A549 (cell line): Measurements from ENCODE around the gene ABHD17A. TPM values are rescaled to one million over a fixed set of nuclear protein-coding genes. Genes with fewer than 3 reads are reported as not detected.
"Not testable (repeated sequence)": the region's sequence is repeated elsewhere in the genome, so short reads cannot be mapped to it uniquely, and the experiment has no call there.

Source experiments
- ATAC-seq, 2 experiments: fragments of 200-7000 bp in 1 of 2; fragments of >200 bp in 1 of 2; cut with Nextera tagmentation in 1 of 2; cut with Tn5 transposase in 1 of 2; 3 replicates each; pipeline versions ENCODE4 v1.8.0 to v1.9.1; 2018 to 2020; ENCODE audit warnings: mild to moderate bottlenecking in 1 of 2, moderate library complexity in 1 of 2
- CTCF ChIA-PET: fragments of 300-600 bp; sonication (Branson Sonifier 250); formaldehyde crosslinking; extraction: SDS; loops from one replicate; lab custom pipeline; 2021; ENCODE audit warnings: antibody characterized with exemption, inconsistent platforms; lab: Yijun Ruan, JAX
- POLR2A ChIA-PET: fragments of 350-600 bp; formaldehyde crosslinking; extraction: SDS; loops from one replicate; lab custom pipeline; 2021; ENCODE audit warnings: antibody characterized with exemption, inconsistent platforms; lab: Yijun Ruan, JAX
- DNase-seq, 2 experiments: peaks; one replicate each; pipeline versions ENCODE4 v3.0.0 to v3.0.0-alpha.2; 2011 to 2016; ENCODE audit warnings: low read depth in 1 of 2, low spot score in 1 of 2
- FAIRE-seq: peaks from 2 replicates; lab custom pipeline; 2011; peaks lifted over from hg19 to GRCh38; lab: Jason Lieb, UNC
- H3K27ac ChIP-seq, 2 experiments: fragments of >200 bp; sonication (Bioruptor Twin); formaldehyde crosslinking; 3 replicates each; pipeline ENCODE4 v1.5.1; 2016 to 2017
- H3K4me1 ChIP-seq: fragments of >200 bp; sonication (Bioruptor Twin); formaldehyde crosslinking; 3 replicates; pipeline ENCODE4 v1.6.1; 2016
- H3K4me2 ChIP-seq: fragments of >200 bp; sonication (Bioruptor Twin); formaldehyde crosslinking; 3 replicates; pipeline ENCODE4 v1.6.1; 2016
- H3K4me3 ChIP-seq: fragments of >200 bp; sonication (Bioruptor Twin); formaldehyde crosslinking; 3 replicates; pipeline ENCODE4 v1.5.1; 2016
- H3K9me3 ChIP-seq: fragments of >200 bp; sonication (Bioruptor Twin); formaldehyde crosslinking; 3 replicates; pipeline ENCODE4 v1.6.1; 2016
- CBX8 ChIP-seq: fragments of 200-600 bp; sonication (generic); IDR thresholded peaks from 2 replicates; pipeline ENCODE4 v1.6.1; 2016
- CEBPB ChIP-seq, 2 experiments: fragments of >200 bp in 1 of 2; sonication (Bioruptor Twin) in 1 of 2; formaldehyde crosslinking in 1 of 2; IDR thresholded peaks; 2 replicates each; pipeline ENCODE4 v1.6.1; 2012 to 2016
- CTCF ChIP-seq: fragments of >200 bp; sonication (Bioruptor Twin); formaldehyde crosslinking; IDR thresholded peaks from 3 replicates; pipeline ENCODE4 v1.5.1; 2016
- EHF ChIP-seq: fragments of 250-450 bp; sonication (Bioruptor Pico); IDR thresholded peaks from 2 replicates; pipeline ENCODE4 v1.5.0; 2020; ENCODE audit warnings: mild to moderate bottlenecking
- ESRRA ChIP-seq: fragments of 150-350 bp; IDR thresholded peaks from 2 replicates; pipeline ENCODE4 v1.6.1; 2014; ENCODE audit warnings: mild to moderate bottlenecking, low read length, borderline replicate concordance
- FOSL2 ChIP-seq, 2 experiments: fragments of 450-650 bp in 1 of 2; fragments of >200 bp in 1 of 2; sonication (Bioruptor Twin) in 1 of 2; formaldehyde crosslinking; IDR thresholded peaks; 2 replicates each; pipeline versions ENCODE4 v1.5.0 to v1.6.1; 2016 to 2020; ENCODE audit warnings: mild to moderate bottlenecking in 1 of 2, moderate library complexity in 1 of 2
- GATA3 ChIP-seq: IDR thresholded peaks from 2 replicates; pipeline ENCODE4 v1.6.1; 2012; ENCODE audit warnings: borderline replicate concordance
- HDAC2 ChIP-seq: fragments of 200-600 bp; sonication (generic); IDR thresholded peaks from 2 replicates; pipeline ENCODE4 v1.6.1; 2016
- HES2 ChIP-seq: fragments of >200 bp; sonication (Bioruptor Twin); formaldehyde crosslinking; IDR thresholded peaks from 2 replicates; pipeline ENCODE4 v1.6.1; 2016
- HOXA7 ChIP-seq: fragments of 250-450 bp; sonication (Bioruptor Pico); IDR thresholded peaks from 2 replicates; pipeline ENCODE4 v1.5.0; 2020; ENCODE audit warnings: mild to moderate bottlenecking, moderate library complexity
- JUN ChIP-seq, 2 experiments: fragments of >200 bp; sonication (Bioruptor Twin); formaldehyde crosslinking; IDR thresholded peaks; 2 replicates in 1 of 2; 3 replicates in 1 of 2; pipeline ENCODE4 v1.6.1; 2016 to 2017
- JUNB ChIP-seq: fragments of >200 bp; sonication (Bioruptor Twin); formaldehyde crosslinking; IDR thresholded peaks from 2 replicates; pipeline ENCODE4 v1.6.1; 2016
- KDM1A ChIP-seq: fragments of 200-600 bp; sonication (generic); IDR thresholded peaks from 2 replicates; pipeline ENCODE4 v1.6.1; 2016; ENCODE audit warnings: low read depth, mild to moderate bottlenecking
- NPAS2 ChIP-seq: fragments of 250-450 bp; sonication (Bioruptor Pico); IDR thresholded peaks from 2 replicates; pipeline ENCODE4 v1.8.0; 2022; ENCODE audit warnings: mild to moderate bottlenecking, moderate library complexity, borderline replicate concordance
- PHF8 ChIP-seq: fragments of 200-600 bp; sonication (generic); IDR thresholded peaks from 2 replicates; pipeline ENCODE4 v1.6.1; 2016; ENCODE audit warnings: low read depth, mild to moderate bottlenecking, antibody characterized with exemption, moderate library complexity, borderline replicate concordance
- POLR2A ChIP-seq: IDR thresholded peaks from 2 replicates; pipeline ENCODE4 v1.6.1; 2012; ENCODE audit warnings: mild to moderate bottlenecking, low read length
- POLR2AphosphoS2 ChIP-seq: conservative IDR thresholded peaks from 2 replicates; pipeline ENCODE4 v1.6.1; 2012; ENCODE audit warnings: low read length, improper control_type of control experiment, inconsistent platforms
- RAD21 ChIP-seq, 2 experiments: fragments of >200 bp in 1 of 2; sonication (Bioruptor Twin) in 1 of 2; formaldehyde crosslinking in 1 of 2; IDR thresholded peaks in 1 of 2; conservative IDR thresholded peaks in 1 of 2; 2 replicates in 1 of 2; 3 replicates in 1 of 2; pipeline ENCODE4 v1.6.1; 2012 to 2018; ENCODE audit warnings: inconsistent platforms in 1 of 2
- RARB ChIP-seq: fragments of 250-450 bp; sonication (Bioruptor Pico); IDR thresholded peaks from 2 replicates; pipeline ENCODE4 v1.8.0; 2021; ENCODE audit warnings: mild to moderate bottlenecking, moderate library complexity
- RNF2 ChIP-seq: fragments of 200-600 bp; sonication (generic); IDR thresholded peaks from 2 replicates; pipeline ENCODE4 v1.6.1; 2016; ENCODE audit warnings: low read depth, mild to moderate bottlenecking, antibody characterized with exemption, moderate library complexity, borderline replicate concordance
- TFCP2L1 ChIP-seq: fragments of 250-450 bp; sonication (Bioruptor Pico); IDR thresholded peaks from 2 replicates; pipeline ENCODE4 v1.5.0; 2021; ENCODE audit warnings: mild to moderate bottlenecking
- ZNF302 ChIP-seq: fragments of 250-450 bp; sonication (Bioruptor Pico); IDR thresholded peaks from 2 replicates; pipeline ENCODE4 v1.9.0; 2021; ENCODE audit warnings: inconsistent platforms, mild to moderate bottlenecking, moderate library complexity
- ZSCAN20 ChIP-seq: fragments of 250-450 bp; sonication (Bioruptor Pico); IDR thresholded peaks from 2 replicates; pipeline ENCODE4 v1.8.0; 2022; ENCODE audit warnings: mild to moderate bottlenecking, moderate library complexity
- WGBS: methylation state at CpG from one replicate; pipeline ENCODE4 v1.1.6; 2017; ENCODE audit errors: missing lambda C conversion rate; 5-methylcytosine and 5-hydroxymethylcytosine counted together
- polyA plus RNA-seq, 4 experiments: library from polyadenylated mRNA; depleted of rRNA in 3 of 4; stranded (reverse); fragments of >200 nt; fragmentation: RNase III in 1 of 4; extraction: RNeasy Plus Mini Kit Qiagen cat#74134 plus additional on column Dnase treatment in 1 of 4; gene quantifications; 2 replicates in 3 of 4; 3 replicates in 1 of 4; pipeline ENCODE4 v1.2.3, GENCODE V29; 2011 to 2017
- TF ChIP-seq, protein P1 (sequence below): fragments of 250-450 bp; sonication (Bioruptor Pico); IDR thresholded peaks from 2 replicates; pipeline ENCODE4 v1.5.0; 2020; ENCODE audit warnings: low read depth, mild to moderate bottlenecking, moderate library complexity
- TF ChIP-seq, protein P2 (sequence below): fragments of 450-650 bp; IDR thresholded peaks from 2 replicates; pipeline ENCODE4 v1.6.1; 2014; ENCODE audit warnings: antibody characterized with exemption
- TF ChIP-seq, protein P3 (sequence below): fragments of 250-450 bp; sonication (Bioruptor Pico); IDR thresholded peaks from 2 replicates; pipeline ENCODE4 v1.5.0; 2021; ENCODE audit warnings: mild to moderate bottlenecking, moderate library complexity, borderline replicate concordance

Gene ABHD17A
- polyA plus RNA-seq, 2 of the 4 experiments (the other 2 are of a cell fraction) = 12.8 to 23.1 TPM

GRCh38 chr19:1875646-1876495 is 9.4 kb downstream of the ABHD17A start (continued):
- TF ChIP-seq NPAS2 (CRISPR knock-in tag) (no peak), FOSL2 (IDR thresholded peaks at IDR 0.05) (no peak), FOSL2 (CRISPR knock-in tag; IDR thresholded peaks at IDR 0.05) (no peak), POLR2A (peak; percentile 93), ESRRA (no peak), RARB (CRISPR knock-in tag) (no peak), ZNF302 (CRISPR knock-in tag) (no peak), GATA3 (0 out of 2 replicates have a peak, but pooled peaks have one; percentile 18), RNF2 (no peak), CEBPB (IDR thresholded peaks at IDR 0.05) (no peak), HOXA7 (CRISPR knock-in tag) (no peak), JUN (IDR thresholded peaks at IDR 0.05) (peak; percentile 37 to 92; a peak in 3 of 5 replicates), TFCP2L1 (CRISPR knock-in tag) (no peak), PHF8 (peak; percentile 77; the same call in 1 of the 2 replicates), HDAC2 (no peak), JUNB (no peak)
- TF ChIP-seq, protein P1, sequence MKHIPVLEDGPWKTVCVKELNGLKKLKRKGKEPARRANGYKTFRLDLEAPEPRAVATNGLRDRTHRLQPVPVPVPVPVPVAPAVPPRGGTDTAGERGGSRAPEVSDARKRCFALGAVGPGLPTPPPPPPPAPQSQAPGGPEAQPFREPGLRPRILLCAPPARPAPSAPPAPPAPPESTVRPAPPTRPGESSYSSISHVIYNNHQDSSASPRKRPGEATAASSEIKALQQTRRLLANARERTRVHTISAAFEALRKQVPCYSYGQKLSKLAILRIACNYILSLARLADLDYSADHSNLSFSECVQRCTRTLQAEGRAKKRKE (CRISPR knock-in tag) = no peak
- TF ChIP-seq, protein P2, sequence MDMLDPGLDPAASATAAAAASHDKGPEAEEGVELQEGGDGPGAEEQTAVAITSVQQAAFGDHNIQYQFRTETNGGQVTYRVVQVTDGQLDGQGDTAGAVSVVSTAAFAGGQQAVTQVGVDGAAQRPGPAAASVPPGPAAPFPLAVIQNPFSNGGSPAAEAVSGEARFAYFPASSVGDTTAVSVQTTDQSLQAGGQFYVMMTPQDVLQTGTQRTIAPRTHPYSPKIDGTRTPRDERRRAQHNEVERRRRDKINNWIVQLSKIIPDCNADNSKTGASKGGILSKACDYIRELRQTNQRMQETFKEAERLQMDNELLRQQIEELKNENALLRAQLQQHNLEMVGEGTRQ = peak; percentile 95

DNA sequence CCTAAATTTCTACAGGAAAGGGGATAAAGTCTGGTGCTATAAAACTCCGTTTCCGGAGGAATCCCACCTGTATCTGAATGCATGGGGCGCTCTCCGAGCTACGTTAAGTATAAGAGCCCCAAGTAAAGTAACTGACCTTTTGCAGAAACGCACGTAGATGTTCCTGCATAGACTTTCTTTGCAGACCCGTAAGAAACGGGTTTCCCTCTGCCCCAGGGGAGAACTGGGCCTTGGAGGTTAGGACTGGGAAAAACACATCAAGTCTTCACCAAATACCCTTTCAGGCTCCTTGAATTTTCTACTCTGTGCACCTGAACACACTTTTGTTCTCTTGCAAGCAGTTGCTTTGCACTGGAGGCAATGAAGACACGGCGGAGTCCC is 10.0 kb downstream of the ABHD17A start:
- Histone ChIP-seq H3K4me1 (peaks cover 14% of the 10 kb centered on the region), H3K4me3 (peak overlapping the region; percentile 88), H3K4me2 (peak overlapping the region; percentile 100), H3K27ac (peak overlapping the region; percentile 88 to 95)
- ChIA-PET POLR2A (interaction anchor here (0.6 to 1.2 kb wide), 2 partner anchors 10 to 11 kb away, joined by 3 to 4 read pairs; partner anchors contain the start of gene ABHD17A), CTCF (interaction anchor here (2.7 kb wide), 1 partner anchor 11 kb away, joined by 10 read pairs; no protein-coding TSS in a partner anchor)
- 7% methylated on average over 11 of the region's 11 CpGs for WGBS
- DNase-seq, H3K9me3 ChIP-seq, FAIRE-seq: not testable (repeated sequence)
- ATAC-seq = peak in 1 of 2 experiments; percentile 8; a peak in 3 of 6 replicates

DNA sequence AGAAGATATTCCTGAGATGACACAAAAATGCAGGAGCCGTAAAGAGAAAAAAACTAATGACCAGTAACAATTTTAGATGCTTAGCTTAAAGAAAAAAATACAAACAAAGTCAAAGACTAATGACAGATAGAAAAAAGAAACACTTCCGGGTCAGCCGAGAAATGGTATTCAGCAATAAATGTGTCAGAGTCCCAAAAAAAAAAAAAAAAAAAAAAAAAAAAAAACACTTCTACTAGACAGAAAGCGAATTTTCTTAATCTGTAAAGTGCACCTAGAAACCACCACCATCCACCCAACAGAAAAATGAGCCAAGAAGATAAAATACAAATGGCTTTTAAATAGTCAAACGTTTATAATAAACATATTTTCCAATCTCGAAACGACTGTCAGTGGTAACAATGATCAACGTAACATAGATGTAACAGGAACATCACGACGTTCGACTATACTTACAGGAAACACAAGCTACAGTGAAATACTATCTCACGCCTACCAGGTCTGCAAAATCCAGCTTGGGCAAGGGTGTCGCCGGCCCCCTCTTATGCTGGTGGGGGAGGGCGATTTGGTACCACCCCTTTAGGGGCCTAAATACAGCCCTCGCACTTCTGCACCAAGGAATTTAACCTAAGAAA is 10.6 kb downstream of the ABHD17A start:
- FAIRE-seq = no peak
- CTCF ChIA-PET = interaction anchor here (2.7 kb wide), 1 partner anchor 10 kb away, joined by 10 read pairs; no protein-coding TSS in a partner anchor

More for the DNA sequence above, 10.6 kb downstream of the ABHD17A start:
- Histone ChIP-seq H3K4me2 (peak overlapping the region; percentile 100), H3K4me1 (peaks cover 14% of the 10 kb centered on the region), H3K27ac (peak overlapping the region; percentile 88 to 95), H3K9me3 (no peaks in the 10 kb centered on the region), H3K4me3 (peak overlapping the region; percentile 88)
- 18% methylated on average over 16 of the region's 16 CpGs for WGBS
- POLR2A ChIA-PET = interaction anchor here (0.6 to 1.2 kb wide), 3 partner anchors 10 to 510 kb away, joined by 3 to 4 read pairs (median 3); partner anchors contain the start of gene ABHD17A
- DNase-seq = no peak
- ATAC-seq = no peak
- TF ChIP-seq ESRRA (no peak), EHF (CRISPR knock-in tag) (no peak), RAD21 (conservative IDR thresholded peaks at IDR 0.05 in 1 of 2, IDR thresholded peaks at IDR 0.05 in 1 of 2) (no peak), KDM1A (no peak), CTCF (no peak), ZSCAN20 (CRISPR knock-in tag) (no peak), FOSL2 (IDR thresholded peaks at IDR 0.05) (no peak), FOSL2 (CRISPR knock-in tag; IDR thresholded peaks at IDR 0.05) (no peak), POLR2AphosphoS2 (no peak), HES2 (no peak), JUN (IDR thresholded peaks at IDR 0.05) (no peak), CBX8 (no peak)
- TF ChIP-seq, protein P3, sequence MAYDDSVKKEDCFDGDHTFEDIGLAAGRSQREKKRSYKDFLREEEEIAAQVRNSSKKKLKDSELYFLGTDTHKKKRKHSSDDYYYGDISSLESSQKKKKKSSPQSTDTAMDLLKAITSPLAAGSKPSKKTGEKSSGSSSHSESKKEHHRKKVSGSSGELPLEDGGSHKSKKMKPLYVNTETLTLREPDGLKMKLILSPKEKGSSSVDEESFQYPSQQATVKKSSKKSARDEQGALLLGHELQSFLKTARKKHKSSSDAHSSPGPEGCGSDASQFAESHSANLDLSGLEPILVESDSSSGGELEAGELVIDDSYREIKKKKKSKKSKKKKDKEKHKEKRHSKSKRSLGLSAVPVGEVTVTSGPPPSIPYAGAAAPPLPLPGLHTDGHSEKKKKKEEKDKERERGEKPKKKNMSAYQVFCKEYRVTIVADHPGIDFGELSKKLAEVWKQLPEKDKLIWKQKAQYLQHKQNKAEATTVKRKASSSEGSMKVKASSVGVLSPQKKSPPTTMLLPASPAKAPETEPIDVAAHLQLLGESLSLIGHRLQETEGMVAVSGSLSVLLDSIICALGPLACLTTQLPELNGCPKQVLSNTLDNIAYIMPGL (CRISPR knock-in tag) = no peak
